K562 (cell line): ENCODE measurements around the gene ERAS. TPM values are rescaled to one million over a fixed set of nuclear protein-coding genes. Genes with fewer than 3 reads are reported as not detected.

Source experiments
- CC2D1A ChIP-seq: fragments of 450-650 bp; IDR thresholded peaks from 2 replicates; pipeline ENCODE4 v1.6.1; 2017; ENCODE audit warnings: mild to moderate bottlenecking
- EHMT2 ChIP-seq: fragments of 450-650 bp; IDR thresholded peaks from 2 replicates; pipeline ENCODE4 v1.6.1; 2018; ENCODE audit warnings: antibody characterized with exemption
- HNRNPK ChIP-seq: fragments of 200-400 bp; formaldehyde crosslinking; IDR thresholded peaks from one replicate; pipeline ENCODE4 v1.6.1; 2018; ENCODE audit warnings: mild to moderate bottlenecking, low read depth, low read length; ENCODE audit not compliant: poor library complexity, severe bottlenecking
- KLF1 ChIP-seq: fragments of 450-650 bp; IDR thresholded peaks from 2 replicates; pipeline ENCODE4 v1.6.1; 2016; ENCODE audit warnings: missing genetic modification characterization, missing compliant biosample characterization
- MCM5 ChIP-seq: fragments of 450-650 bp; IDR thresholded peaks from 2 replicates; pipeline ENCODE4 v1.6.1; 2016; ENCODE audit warnings: low read depth
- NBN ChIP-seq: fragments of 450-650 bp; IDR thresholded peaks from 2 replicates; pipeline ENCODE4 v1.6.1; 2016; ENCODE audit warnings: low read depth, mild to moderate bottlenecking
- NCOR1 ChIP-seq: fragments of 450-650 bp; IDR thresholded peaks from 2 replicates; pipeline ENCODE4 v1.6.1; 2016; ENCODE audit warnings: mild to moderate bottlenecking, moderate library complexity
- NONO ChIP-seq, 2 experiments: fragments of 200-400 bp in 1 of 2; fragments of 450-650 bp in 1 of 2; formaldehyde crosslinking in 1 of 2; IDR thresholded peaks; 2 replicates each; pipeline ENCODE4 v1.6.1; 2017; ENCODE audit warnings: low read depth in 2 of 2, mild to moderate bottlenecking in 2 of 2, moderate library complexity in 2 of 2, low read length in 1 of 2
- PRPF4 ChIP-seq: fragments of 200-400 bp; formaldehyde crosslinking; IDR thresholded peaks from one replicate; pipeline ENCODE4 v1.6.1; 2017; ENCODE audit warnings: low read length, low read depth, mild to moderate bottlenecking; ENCODE audit not compliant: insufficient read depth, poor library complexity, severe bottlenecking
- RFX7 ChIP-seq: fragments of 250-450 bp; sonication (Bioruptor Pico); IDR thresholded peaks from 2 replicates; pipeline ENCODE4 v1.5.1; 2021; ENCODE audit warnings: mild to moderate bottlenecking
- TAL1 ChIP-seq: fragments of 450-650 bp; IDR thresholded peaks from 2 replicates; pipeline ENCODE4 v1.6.1; 2016; ENCODE audit warnings: mild to moderate bottlenecking
- ZNF589 ChIP-seq: fragments of 200-800 bp; sonication (Bioruptor generic); IDR thresholded peaks from 2 replicates; pipeline ENCODE4 v1.6.1; 2016; ENCODE audit warnings: low read depth, missing genetic modification characterization, missing compliant biosample characterization
- polyA plus RNA-seq, 8 experiments: library from polyadenylated mRNA; depleted of rRNA in 4 of 8; stranded (reverse) in 5 of 8; unstranded in 3 of 8; fragments of >200 nt; fragmentation: Nextera tagmentation in 2 of 8; fragmentation: Illumina TruSeq in 1 of 8; extraction: Ambion mirVana in 2 of 8; extraction: Trizol in 1 of 8; gene quantifications; 2 replicates each; pipeline versions ENCODE4 v1.2.1 to v1.2.3, GENCODE V29; 2011 to 2014; ENCODE audit warnings: inconsistent platforms in 1 of 8, missing spikeins in 1 of 8
- total RNA-seq, 7 experiments: library from RNA; depleted of rRNA in 6 of 7; stranded (reverse); fragments of >200 nt in 6 of 7; fragmentation: Illumina TruSeq in 2 of 7; extraction: Trizol in 2 of 7; gene quantifications; 2 replicates each; pipeline versions ENCODE4 v1.2.1 to v1.2.3, GENCODE V29; 2011 to 2021; ENCODE audit warnings: low replicate concordance in 1 of 7
- TF ChIP-seq, protein P1 (sequence below): fragments of 200-400 bp; formaldehyde crosslinking; IDR thresholded peaks from 2 replicates; pipeline ENCODE4 v1.6.1; 2017; ENCODE audit warnings: mild to moderate bottlenecking, low read depth, low read length, moderate library complexity
- TF ChIP-seq, protein P2 (sequence below): sonication (generic); formaldehyde crosslinking; IDR thresholded peaks from 2 replicates; pipeline ENCODE4 v1.8.1; 2023; ENCODE audit warnings: mild to moderate bottlenecking, missing genetic modification reagents
- TF ChIP-seq, protein P3 (sequence below): fragments of 250-450 bp; sonication (Bioruptor Pico); IDR thresholded peaks from 2 replicates; pipeline ENCODE4 v1.8.0; 2021; ENCODE audit warnings: borderline replicate concordance, mild to moderate bottlenecking, moderate library complexity; ENCODE audit not compliant: poor library complexity, severe bottlenecking

ERAS gene
- total and polyA plus RNA-seq, 9 of the 15 experiments (the other 6 are each of a cell fraction or from before 2014, with no cell fraction given) = 0.07 to 0.12 TPM; not detected in 7

DNA sequence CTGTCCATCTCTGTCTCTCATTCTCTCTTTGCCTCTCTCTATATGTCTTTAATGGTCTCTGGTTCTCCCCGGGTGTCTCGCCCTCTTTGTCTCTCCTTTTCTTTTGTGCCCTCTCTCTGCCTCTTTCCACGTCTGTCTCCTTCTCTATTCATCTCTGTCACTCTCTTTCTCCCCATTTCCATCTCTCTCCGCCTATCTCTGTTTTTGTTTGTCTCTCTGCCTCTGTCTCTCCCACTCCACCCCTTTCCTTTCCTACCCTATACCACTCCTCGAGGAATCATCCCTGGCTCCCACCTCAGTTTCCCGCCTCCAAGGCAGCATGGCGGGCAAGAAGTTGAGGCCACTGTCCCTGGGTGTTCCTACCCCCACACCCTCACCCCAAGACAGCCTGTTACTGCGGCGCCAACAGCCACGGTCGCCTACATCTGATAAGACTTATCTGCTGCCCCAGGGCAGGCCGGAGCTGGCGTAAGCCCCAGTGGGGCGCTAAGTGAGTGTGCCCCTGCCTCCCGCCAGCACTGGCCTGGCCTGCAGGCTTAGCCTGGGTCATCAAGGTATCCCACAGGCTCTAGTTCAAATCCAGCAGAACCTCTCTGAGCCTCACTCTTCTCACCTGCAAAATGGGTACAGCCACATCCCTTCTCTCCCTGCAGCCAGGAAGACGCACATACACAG is 40.6 kb upstream of the ERAS start (continued):
- TF ChIP-seq, protein P1, sequence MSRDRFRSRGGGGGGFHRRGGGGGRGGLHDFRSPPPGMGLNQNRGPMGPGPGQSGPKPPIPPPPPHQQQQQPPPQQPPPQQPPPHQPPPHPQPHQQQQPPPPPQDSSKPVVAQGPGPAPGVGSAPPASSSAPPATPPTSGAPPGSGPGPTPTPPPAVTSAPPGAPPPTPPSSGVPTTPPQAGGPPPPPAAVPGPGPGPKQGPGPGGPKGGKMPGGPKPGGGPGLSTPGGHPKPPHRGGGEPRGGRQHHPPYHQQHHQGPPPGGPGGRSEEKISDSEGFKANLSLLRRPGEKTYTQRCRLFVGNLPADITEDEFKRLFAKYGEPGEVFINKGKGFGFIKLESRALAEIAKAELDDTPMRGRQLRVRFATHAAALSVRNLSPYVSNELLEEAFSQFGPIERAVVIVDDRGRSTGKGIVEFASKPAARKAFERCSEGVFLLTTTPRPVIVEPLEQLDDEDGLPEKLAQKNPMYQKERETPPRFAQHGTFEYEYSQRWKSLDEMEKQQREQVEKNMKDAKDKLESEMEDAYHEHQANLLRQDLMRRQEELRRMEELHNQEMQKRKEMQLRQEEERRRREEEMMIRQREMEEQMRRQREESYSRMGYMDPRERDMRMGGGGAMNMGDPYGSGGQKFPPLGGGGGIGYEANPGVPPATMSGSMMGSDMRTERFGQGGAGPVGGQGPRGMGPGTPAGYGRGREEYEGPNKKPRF = no peak
- TF ChIP-seq PRPF4 (no peak), HNRNPK (no peak), CC2D1A (peak; percentile 22; the same call in 1 of the 2 replicates), NBN (0 out of 2 replicates have a peak, but pooled peaks have one; percentile 8), NCOR1 (no peak), KLF1 (tag) (no peak), NONO (IDR thresholded peaks at IDR 0.05; ENCODE audit: low read depth in 2 of 2, low read length in 1 of 2) (no peak), TAL1 (peak; percentile 66), MCM5 (no peak), EHMT2 (peak; percentile 34; the same call in 1 of the 2 replicates), ZNF589 (CRISPR knock-in tag) (no peak), RFX7 (CRISPR knock-in tag) (no peak)
- TF ChIP-seq, protein P2, sequence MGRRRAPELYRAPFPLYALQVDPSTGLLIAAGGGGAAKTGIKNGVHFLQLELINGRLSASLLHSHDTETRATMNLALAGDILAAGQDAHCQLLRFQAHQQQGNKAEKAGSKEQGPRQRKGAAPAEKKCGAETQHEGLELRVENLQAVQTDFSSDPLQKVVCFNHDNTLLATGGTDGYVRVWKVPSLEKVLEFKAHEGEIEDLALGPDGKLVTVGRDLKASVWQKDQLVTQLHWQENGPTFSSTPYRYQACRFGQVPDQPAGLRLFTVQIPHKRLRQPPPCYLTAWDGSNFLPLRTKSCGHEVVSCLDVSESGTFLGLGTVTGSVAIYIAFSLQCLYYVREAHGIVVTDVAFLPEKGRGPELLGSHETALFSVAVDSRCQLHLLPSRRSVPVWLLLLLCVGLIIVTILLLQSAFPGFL = no peak
- TF ChIP-seq, protein P3, sequence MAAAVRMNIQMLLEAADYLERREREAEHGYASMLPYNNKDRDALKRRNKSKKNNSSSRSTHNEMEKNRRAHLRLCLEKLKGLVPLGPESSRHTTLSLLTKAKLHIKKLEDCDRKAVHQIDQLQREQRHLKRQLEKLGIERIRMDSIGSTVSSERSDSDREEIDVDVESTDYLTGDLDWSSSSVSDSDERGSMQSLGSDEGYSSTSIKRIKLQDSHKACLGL = no peak
